ENCODE data around the gene MAP3K6.
"Not testable (repeated sequence)": the region's sequence is repeated elsewhere in the genome, so short reads cannot be mapped to it uniquely, and the experiment has no call there.

The MAP3K6 gene, protein sequence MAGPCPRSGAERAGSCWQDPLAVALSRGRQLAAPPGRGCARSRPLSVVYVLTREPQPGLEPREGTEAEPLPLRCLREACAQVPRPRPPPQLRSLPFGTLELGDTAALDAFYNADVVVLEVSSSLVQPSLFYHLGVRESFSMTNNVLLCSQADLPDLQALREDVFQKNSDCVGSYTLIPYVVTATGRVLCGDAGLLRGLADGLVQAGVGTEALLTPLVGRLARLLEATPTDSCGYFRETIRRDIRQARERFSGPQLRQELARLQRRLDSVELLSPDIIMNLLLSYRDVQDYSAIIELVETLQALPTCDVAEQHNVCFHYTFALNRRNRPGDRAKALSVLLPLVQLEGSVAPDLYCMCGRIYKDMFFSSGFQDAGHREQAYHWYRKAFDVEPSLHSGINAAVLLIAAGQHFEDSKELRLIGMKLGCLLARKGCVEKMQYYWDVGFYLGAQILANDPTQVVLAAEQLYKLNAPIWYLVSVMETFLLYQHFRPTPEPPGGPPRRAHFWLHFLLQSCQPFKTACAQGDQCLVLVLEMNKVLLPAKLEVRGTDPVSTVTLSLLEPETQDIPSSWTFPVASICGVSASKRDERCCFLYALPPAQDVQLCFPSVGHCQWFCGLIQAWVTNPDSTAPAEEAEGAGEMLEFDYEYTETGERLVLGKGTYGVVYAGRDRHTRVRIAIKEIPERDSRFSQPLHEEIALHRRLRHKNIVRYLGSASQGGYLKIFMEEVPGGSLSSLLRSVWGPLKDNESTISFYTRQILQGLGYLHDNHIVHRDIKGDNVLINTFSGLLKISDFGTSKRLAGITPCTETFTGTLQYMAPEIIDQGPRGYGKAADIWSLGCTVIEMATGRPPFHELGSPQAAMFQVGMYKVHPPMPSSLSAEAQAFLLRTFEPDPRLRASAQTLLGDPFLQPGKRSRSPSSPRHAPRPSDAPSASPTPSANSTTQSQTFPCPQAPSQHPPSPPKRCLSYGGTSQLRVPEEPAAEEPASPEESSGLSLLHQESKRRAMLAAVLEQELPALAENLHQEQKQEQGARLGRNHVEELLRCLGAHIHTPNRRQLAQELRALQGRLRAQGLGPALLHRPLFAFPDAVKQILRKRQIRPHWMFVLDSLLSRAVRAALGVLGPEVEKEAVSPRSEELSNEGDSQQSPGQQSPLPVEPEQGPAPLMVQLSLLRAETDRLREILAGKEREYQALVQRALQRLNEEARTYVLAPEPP (N-terminal part only)
- total RNA-seq = 7.6 to 12.1 (median 9.2) reads per million in 4 experiments

DNA sequence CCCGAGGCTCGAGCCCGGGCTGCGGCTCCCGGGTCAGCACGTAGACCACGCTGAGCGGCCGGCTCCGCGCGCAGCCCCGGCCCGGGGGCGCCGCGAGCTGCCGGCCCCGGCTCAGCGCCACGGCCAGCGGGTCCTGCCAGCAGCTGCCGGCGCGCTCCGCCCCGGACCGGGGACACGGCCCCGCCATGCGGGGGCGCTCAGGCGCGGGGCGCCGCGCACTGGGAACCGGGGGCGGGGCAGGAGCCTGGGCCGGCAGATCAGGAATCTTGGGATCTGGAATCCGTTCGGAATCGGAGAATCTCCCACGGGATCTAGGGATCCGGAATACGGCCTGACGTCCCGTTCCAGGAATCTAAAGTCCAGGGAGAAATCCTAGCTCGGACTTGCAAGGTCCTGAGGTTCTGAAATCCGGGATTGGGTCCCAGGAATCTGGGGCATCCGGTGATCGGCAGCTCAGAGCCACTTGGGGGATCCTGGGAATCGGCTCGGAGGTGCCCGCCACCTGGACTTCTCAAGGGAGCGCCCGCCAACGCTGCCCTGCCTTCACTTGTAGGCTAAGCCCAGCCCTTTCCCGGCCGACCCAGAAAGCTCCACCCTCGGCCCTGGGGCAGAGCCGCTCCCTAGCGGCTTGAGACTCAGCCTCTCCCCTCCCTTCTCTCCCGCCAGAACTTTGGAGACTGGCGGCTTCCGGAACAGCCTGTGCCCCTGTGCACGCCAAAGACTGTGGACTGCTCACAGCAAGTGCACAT is at the start of gene MAP3K6:
MAP3K6 (minus strand) TSS at position 551 of the 749 bp plus-strand sequence; CDS start at position 187, 364 bp downstream.
- DNase-seq = no peak

DNA sequence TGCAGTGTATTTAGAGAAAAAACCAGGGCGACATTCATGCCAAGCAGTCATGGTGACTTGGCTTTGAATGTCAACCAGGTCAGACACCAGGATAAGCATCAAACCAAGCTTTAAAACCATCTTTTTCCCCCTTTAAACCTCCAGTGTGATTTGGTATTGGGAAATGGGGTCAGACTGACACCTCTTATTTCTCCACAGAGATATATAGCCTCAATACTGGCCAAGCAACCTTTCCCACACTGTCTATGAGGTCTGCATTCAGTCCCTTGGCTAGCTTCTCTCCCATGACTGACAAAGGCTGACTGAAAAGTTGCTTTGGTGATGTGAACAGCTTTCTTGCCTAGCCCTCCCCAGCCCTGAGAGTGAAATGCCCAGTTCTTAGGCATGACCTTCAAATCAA is 47.3 kb upstream of the MAP3K6 start:
- no peak for DNase-seq

DNA sequence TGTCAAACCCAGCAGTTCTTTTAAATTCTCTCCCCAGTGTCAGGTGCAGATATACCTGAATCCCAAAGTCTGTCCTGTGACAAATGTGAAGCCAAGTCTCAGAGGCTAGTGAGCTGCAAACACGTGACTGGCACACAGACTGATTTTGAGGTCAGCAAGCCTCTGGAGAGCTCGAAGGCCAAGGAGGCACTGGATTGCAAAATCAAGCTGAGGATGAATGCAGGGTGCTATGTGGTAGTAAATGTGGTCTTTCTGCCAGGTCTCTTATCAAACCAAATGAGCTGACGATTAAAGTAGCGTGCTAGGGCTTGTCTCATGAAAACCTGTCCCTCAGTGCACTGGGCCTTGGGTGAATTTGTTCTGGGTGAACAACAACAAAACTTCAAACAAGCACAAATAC is 46.2 kb upstream of the MAP3K6 start:
- DNase-seq = no peak

DNA sequence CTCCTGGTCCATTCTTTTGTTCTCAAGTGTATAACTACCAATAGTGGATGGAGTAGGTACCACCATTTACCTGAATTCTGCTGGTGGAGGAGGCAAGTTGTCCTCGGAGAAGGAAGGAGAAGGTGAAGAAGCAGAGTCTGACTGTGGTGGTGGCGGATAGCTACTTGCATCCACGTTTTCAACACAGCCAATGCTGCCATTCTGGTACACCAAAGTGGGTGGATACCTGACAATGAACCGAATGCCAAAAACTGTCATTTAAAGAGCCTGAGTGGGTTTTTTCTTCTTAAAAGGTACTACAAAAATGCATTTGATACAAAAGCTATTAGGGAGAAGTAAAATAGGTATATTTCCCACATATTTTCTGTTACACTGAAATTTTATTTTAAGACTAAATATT is 45.7 kb upstream of the MAP3K6 start:
- DNase-seq = no peak

DNA sequence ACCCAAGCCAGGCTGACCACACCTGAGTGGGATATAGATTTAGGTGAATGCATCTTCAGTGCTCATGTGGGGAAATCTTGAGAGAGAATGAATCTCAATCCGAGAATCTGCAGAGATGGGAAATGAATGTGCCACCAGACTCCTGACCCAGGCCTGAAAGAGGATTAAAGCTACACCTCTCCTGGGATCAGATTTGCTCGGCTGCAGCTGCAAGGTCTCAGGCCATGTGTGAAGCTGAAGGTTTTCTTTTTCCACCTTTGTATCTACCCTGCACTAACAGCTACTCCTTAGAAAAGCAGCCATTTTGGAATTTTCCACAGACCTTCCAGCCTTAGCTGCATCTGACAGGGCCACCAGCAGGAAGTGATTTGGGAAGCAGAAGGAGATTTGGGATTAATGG is 43.9 kb upstream of the MAP3K6 start:
- no peak for DNase-seq

DNA sequence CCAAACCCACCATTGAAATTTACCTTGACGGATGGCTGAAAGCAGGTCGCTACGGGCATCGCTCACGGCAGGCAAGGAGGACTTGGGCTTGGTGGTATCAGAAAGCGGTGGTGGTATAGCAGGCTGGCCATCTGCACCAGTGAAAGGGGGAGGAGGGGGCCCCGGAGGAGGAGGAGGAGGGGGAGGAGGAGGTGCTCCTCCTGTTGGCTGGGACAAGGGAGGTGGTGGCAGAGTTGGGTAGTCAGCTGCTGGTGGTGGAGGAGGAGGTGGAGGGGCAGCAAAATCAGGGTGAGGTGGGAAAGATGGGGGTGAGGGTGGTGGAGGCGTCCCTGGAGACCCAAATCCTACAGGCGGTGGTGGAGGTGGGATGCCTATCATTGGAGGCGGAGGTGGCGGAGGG is 42.9 kb upstream of the MAP3K6 start:
- no peak for DNase-seq

DNA sequence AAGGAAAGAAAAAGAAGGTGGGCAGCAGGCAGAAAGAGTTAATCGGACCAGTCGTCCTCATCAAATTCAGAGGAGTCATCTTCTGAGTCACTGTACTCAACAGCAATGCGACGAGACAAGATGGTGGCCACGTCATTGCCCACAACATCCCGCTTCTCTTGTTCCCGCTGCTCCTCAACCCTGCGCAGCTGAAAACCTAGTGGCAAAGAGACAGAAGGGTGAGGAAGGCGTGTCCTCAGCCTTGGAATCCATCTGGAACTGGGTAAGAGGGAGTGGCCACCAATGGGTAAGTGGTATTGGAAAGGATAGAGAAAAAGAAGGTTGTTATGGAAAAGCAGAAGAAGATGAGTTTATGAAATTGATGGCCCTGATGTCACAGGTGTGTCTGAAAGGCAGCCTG is 41.4 kb upstream of the MAP3K6 start:
- no peak for DNase-seq

DNA sequence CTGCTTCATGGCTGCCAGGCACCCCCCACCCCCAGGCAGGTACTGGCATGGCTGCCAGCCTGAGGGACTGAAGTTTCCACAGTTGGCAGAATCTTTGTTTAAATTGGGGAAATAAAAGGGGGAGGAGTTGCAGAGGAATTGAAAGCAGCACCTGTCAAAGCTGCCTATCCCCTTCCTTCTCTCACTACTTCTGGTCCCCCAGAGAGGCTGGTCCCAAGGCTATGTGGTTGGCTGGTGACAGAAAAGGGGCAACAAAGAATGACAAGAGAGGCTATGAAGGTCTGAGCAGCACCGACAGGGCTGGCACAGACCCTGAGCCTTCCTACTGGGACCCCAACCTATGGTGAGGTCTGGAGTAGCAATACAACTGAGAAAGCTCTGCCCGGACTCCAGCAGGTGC is 40.0 kb upstream of the MAP3K6 start:
- DNase-seq = not testable (repeated sequence)

DNA sequence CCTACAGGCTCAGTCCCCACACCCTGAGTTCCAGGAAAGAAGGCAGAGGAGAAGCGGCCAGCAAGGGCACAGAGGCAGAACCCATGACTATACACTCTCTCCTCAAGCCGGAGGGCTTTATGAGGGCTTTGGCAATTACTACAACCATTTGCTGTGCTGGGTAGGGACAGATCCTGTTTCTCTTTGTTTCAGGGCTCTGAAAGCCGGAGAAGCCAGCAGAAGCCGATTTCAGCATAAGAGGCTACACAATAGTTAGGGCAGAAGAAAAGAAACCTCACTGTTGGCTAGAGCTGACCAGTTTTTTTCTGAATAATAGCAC is 39.6 kb upstream of the MAP3K6 start:
- no peak for DNase-seq

DNA sequence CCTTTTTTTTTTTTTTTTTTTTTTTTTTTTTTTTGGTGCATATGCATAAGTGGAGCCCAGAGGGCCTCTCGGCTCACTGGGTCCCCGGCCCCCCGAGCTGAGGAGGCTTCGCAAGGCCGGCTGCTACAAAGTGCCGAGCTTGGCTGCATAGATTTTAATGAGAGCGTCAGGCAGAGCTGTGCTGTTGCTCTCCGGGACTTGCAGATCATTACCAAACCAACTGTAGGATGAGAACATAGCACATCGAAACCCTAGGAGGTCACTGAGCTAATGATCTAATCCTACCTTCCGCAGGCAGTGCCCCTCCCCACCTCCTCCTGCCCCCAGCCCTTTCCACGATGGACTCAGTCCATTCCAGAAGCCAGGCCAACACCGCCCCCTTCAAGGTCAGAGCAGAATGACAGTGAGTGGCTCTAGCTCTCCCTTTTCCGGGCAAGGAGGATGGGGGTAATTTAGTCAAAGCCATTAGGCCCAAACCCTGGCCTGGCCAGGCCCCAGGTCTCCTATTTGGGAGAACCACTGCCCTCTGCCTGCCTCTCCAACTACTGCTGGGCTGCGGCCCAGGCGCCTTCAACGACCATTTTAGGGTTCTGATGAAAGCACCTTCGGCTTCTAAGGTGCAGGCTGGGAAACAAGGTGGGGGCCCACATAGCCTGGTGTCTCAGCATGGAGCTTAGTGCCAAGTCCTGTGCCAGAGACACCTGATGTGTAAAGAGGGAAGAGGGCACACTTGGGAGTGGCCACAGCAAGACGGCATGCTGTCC is 39.0 kb upstream of the MAP3K6 start:
- DNase-seq = not testable (repeated sequence)

DNA sequence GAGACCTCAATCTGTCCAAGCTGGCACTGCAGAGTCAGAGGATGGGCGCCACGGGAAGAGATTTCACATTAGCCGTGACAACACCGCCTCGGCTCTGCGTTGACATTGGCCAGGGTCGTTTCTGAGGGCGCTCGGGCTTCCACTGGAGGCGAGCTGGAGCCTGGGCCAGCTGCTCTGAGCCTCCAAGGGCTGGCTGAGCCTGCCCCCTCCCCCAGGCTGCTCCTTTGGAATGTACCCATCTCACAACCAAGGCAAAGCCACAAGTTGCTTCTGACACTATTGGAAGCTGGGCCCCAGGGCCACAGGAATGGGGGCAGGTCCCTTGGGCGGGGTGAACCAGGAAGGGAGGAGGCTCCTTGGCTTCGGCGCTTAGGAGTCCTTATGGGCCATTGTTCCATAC is 38.3 kb upstream of the MAP3K6 start:
- DNase-seq = no peak

DNA sequence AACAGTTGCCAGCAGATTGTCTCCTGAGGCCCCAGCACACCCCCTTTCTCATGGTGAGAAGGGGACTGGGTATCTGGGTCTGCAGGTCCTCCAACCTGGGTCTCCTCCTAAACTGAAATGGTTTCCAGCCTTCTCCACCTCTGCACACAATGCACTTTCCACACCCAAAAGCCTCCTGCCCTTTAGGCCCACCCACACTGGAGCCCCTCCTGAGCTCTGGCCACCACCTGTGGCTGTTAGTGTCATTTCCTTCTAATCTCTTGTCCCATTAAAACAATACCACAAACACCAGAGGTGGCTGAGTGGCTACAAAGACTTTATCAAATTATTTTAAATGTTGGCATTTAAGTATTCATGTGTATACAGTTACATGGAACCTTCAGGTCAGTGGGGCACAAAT is 37.2 kb upstream of the MAP3K6 start:
- DNase-seq = no peak

DNA sequence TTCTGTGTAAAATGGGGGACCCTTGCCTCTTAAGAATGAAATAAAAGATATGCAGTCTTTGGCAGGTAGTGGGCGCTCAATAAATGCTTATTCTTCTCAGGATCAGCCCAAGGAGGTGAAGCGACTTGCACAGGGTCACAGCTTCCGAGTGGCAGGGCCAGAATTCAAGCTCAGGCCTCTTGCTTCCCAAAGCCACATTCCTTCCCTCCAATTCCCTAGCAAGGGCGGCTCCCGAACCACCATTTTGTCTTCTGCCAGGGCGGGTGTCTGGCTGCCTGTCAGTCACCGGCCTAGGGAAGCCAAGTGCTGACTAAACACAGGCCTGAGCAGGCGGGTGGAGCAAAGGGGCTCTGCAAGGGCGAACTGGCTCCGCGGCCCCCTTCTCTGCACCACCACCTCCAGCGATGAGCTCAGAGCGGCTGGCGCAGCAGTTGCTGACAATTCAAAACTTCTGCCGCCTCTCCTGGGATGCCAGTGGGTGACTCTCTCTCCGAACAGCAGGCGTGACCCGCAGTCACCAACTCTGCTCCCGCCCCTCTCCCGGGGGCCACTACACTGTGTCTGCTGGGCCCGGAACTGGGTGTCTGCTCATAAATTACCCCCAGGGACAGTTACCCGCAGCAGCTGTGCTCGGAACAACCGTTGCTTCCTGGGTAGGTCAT is 36.4 kb upstream of the MAP3K6 start:
- DNase-seq = no peak

DNA sequence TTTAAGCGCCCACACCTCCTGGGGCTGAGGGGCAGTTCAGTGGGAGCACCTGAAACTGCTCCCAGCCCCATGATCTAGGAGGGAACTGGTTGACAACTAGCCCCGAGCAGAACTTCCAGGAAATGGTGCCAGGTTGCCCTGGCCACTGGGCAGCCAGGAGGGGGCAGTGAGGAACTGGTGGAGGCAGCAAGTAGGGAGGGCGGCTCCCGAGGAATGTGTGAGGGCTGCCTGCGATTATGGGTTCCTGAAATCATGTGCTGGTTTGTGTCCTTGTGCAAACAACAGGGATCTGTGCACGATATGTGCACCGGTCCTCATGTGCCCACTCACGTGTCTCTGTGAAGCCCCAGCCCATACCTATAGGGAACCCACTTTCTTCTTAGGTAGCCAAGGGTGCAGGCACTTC is 35.6 kb upstream of the MAP3K6 start:
- no peak for DNase-seq

DNA sequence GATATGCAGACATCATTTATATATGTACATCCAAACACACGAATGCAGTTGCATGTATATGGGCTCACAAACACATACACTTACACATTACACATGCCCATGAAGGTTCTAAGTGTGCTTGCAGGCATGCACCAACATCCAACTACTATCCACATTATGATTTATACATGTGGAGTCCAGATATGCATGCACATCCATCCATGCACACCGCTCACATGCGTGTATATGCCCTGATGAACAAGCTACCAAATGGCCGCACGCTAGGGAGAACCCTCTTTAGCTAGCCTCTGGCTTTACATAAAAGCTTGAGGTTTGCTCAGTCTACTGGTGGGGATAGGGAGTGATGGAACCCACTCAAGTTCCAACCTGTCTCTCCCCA is 34.2 kb upstream of the MAP3K6 start:
- no peak for DNase-seq

DNA sequence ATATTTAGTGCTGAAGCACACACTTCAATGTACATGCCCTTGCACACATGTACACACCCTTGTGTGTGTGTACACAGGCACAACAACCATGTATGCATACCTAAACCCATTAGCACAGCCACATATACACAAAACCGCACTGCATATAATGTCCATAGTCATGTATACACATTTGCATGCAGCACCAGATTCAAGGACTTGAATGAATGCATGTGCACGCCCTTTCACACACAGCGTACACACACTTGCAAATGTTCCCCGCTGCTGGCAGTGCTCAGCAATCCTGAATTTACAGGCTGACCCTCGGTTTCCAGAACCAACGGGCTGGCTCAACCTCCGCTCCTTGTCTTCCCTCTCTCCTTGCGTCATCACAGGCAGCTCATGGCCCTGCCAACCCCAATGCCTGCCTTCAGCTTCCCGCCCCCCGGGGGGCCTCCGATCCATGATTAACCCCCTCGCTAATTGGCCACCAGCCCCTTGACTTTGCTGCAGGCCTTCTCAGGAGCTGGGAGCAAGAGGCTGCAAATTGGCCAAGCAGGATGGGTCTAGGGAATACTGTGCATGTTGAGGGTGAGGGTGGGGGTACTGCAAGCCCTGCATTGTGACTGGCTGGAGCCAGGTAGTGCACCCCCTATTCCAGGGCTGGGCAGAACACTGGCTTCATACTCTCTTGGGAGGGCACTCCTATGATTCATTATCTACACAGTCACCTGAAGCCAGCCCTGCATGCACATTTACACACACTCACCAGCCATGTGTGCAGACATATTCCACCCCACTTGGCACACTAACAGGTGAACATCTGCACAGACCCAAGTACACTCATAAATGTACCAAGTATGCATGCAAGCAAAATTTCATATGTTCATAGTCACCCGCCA is 33.6 kb upstream of the MAP3K6 start:
- DNase-seq = no peak

DNA sequence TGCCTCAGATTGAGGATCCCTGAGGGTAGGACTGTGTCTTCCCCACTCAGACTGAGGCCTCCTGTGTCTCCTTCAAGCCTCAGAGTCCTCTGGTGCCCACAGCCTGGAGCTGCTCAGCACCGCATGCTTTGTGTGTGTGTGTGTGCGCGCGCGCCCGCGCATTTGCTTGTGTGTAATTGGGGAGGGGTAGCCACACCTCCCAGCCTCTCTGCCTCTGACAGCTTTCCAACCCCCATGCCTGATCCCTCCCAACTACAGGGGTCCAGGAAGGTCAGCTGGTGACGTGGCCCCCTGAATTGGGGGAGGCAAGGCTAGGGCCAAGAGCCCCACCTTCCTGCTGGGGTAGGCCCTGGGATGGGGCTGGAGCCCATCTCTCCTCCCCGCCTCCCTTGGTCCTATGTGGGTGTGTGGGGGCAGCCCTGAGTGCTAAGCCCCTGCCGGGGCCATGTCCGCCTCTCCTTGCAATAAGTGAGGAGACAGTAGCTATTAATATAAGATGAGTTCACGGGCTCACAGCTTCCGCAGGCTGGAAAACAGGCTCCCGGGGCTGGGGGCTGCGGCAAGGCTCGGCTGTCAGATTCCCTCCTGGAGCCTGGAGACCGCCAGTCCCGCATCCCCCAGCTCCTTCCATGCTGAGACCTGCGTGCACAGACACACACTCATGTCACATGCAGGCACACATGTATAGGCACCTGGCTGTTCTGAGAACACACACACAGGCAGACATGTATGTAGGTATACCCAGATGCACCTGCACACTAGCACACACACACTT is 32.7 kb upstream of the MAP3K6 start:
- DNase-seq = no peak

DNA sequence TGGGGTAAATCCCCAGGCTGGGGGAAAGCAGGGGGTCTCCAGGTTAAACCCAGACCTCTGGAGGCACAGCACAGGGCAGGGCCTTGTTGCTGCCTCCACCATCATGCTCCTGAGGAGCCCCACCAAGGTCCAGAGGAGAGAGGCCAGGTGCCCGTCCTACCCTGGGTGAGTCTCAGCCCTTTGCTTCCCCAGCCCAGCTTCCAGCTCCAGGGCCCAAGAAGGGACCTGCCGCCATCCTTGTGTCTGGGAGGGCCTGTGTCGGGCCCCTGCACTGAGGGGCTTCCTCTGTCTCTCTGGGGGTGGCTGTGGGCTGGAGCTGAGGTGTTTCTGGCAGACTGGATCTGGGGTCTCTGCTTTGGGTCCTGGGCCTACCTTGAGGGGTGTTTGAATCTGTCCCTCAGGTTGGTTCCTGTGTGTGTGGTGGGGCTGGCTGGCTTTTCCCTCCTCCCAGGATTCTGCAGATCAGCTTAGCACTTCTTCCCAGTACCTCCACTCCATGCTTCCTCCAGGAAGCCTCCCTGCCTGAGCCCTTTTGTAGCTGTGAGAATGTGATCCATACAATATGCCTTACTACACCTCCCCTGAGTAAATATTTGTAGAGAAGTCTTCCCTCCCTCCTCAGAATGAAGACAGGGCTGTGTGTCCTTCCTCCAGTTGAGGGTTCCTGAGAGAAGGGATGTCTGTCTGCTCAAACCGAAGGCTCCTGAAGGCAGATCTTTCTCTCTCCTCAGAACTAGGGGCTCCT is 31.8 kb upstream of the MAP3K6 start:
- DNase-seq = no peak

DNA sequence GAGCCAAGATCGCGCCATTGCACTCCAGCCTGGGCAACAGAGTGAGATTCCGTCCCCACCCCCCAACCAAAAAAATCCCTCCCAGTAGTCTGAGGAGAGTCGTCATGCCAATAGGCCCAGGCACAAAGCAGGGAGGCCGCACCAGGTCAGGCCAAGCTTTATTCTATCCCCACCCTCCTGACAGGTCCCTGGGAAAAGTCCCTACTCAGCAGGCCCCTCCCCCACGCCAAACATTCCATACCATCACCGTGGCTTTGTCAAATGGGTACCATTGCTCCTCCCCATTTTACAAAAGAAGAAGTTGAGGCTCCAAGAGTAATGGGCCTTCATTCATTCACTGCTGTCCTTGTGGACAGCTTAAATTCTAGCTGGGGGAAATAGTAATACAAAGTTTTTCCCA is 31.0 kb upstream of the MAP3K6 start:
- no peak for DNase-seq

Data from effector CD8-positive, alpha-beta T cell (primary cell).